VCaP (cell line): Measurements from ENCODE around the gene HCK.

Source experiments
- H3K27ac ChIP-seq: fragments of 450-650 bp; 2 replicates; pipeline ENCODE4 v1.5.1; 2017
- TF ChIP-seq, protein P1 (sequence below): fragments of 450-650 bp; conservative IDR thresholded peaks from 2 replicates; pipeline ENCODE4 v1.5.1; 2017; ENCODE audit warnings: mild to moderate bottlenecking, moderate library complexity

HCK gene

DNA sequence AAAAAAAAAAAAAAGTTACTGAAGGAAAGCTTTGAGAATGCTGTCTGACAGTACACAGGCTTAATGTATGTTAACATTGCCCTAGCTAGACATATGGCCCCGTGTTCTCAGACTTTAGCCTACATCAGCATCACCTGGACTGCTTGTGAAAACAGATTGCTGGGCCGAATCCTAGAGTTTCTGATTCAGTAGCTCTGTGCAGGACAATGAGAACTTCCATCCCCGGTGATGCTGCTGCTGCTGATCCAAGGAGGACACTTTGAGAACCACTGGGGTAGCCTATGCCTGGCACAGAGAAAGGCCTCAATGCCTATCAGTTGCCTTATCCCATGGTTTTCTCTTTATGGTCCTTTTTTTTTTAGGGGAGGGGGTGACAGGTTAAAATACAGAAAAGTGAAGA lies 1.6 kb downstream of the HCK start:
- no peak overlapping the region for H3K27ac ChIP-seq
- TF ChIP-seq, protein P1, sequence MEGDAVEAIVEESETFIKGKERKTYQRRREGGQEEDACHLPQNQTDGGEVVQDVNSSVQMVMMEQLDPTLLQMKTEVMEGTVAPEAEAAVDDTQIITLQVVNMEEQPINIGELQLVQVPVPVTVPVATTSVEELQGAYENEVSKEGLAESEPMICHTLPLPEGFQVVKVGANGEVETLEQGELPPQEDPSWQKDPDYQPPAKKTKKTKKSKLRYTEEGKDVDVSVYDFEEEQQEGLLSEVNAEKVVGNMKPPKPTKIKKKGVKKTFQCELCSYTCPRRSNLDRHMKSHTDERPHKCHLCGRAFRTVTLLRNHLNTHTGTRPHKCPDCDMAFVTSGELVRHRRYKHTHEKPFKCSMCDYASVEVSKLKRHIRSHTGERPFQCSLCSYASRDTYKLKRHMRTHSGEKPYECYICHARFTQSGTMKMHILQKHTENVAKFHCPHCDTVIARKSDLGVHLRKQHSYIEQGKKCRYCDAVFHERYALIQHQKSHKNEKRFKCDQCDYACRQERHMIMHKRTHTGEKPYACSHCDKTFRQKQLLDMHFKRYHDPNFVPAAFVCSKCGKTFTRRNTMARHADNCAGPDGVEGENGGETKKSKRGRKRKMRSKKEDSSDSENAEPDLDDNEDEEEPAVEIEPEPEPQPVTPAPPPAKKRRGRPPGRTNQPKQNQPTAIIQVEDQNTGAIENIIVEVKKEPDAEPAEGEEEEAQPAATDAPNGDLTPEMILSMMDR = no peak

DNA sequence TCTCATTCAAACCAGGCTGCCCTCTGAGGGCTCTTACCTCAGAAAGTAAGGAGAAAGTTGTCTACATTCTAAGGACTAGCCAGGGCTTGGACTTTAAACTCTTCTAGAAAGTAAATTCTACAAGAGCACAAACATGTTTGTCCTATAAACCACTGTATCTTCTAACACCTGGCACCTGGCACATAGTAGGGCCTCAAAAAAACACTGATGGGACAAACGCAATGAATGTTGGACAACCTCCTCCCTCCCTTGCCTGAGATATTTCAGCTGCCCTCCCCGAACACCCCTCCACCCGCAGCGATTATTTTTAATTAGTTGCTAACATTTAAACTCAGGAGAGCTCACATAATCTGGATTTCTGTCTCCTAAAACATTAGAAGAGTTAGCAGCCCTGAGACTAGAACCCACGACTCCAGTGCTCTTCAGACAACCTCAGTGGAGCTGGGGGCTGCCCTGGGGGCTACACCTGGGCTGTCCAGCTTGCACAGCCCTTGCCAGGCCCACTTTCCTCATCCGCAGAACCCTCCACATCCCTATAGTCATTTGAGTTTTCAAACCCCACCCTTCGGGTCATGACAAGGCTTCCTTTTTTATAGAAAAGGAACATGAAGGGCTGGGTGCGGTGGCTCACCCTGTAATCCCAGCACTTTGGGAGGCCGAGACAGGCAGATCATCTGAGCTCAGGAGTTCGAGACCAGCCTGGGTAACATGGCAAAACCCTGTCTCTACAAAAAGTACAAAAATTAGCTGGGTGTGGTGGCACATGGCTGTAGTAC lies 4.9 kb downstream of the HCK start:
- no peak overlapping the region for H3K27ac ChIP-seq
- TF ChIP-seq, protein P1 = no peak

DNA sequence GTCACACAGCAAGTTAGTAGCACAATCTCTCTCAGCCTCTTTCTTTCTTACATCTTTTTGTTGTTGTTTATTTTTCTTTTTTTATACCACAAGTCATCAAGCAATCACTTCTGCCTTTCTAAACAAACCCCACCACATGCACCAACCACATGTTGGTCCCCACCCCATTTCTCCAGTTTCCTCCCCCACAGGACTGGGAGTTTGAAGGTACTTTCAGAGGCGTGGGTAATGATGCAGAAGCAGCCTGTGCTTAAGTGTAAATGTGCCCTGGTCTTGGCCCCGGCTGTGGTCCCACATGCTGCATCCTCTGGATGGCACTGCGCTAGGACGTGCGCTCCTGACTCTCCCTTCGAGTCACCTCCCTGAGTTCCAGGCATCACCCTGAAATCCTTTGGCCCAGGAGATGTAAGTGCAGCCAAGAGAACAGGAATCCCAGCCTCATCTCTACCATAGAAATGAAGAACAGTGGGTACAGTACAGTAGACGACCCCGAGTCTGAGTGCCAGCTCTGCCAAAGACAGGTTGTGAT lies 5.7 kb downstream of the HCK start:
- TF ChIP-seq, protein P1 = no peak
- no peak overlapping the region for H3K27ac ChIP-seq

DNA sequence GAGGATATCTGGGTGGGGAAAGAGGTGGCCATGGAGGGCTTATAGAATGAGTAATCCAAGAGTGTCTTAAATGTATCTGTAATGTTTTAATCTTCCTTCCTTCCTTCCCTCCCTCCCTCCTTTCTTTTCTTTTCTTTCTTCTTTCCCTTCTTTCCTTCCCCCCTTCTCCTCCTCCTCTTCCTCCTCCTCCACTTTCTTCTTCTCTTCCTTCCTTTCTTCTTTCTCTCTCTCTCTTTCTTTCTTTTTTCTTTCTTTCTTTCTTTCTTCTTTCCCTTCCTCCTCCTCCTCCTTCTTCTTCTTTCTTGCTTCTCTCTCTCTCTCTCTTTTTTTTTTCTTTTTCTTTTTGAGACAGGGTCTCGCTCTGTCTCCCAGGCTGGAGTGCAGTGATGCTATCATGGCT lies 7.1 kb downstream of the HCK start:
- TF ChIP-seq, protein P1 = no peak
- H3K27ac ChIP-seq = no peak overlapping the region

DNA sequence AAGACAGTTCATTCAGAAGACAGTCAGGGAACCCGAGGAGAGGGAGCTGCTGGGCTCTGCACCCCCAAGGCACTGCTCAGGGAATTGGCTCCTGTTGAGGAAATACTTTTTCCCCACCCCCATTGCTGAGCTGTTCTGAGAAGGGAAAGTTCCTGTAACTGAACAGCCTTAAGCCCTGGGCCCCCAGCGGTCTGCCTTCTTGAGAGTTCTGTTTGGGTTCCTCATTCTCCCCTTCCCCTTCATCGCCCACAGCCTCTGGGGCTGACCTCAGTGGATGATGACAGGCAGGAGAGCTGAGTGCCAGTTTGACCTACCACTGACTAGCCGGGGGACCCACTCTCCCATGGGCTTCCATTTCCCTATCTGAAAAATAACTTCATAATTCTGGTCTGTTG lies 10.7 kb downstream of the HCK start:
- TF ChIP-seq, protein P1 = no peak
- no peak overlapping the region for H3K27ac ChIP-seq

DNA sequence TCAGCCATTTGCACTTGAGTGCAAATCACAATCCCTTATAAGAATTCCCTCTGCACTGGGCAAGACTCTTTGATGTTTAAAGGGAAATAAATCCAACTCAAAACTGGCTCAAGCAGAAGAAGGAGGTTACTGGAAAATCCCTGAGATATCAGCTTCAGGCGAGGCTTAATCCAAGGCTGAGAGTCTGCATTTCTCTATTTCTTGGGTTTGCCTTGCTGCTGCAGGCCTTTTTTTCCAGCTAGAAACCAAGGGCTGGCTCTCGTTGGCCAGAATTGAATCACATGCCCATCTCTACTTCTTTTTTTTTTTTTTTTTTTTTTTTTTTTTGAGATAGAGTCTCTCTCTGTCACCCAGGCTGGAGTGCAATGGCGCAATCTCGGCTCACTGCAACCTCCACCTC lies 11.7 kb downstream of the HCK start:
- no peak overlapping the region for H3K27ac ChIP-seq
- TF ChIP-seq, protein P1 = no peak

DNA sequence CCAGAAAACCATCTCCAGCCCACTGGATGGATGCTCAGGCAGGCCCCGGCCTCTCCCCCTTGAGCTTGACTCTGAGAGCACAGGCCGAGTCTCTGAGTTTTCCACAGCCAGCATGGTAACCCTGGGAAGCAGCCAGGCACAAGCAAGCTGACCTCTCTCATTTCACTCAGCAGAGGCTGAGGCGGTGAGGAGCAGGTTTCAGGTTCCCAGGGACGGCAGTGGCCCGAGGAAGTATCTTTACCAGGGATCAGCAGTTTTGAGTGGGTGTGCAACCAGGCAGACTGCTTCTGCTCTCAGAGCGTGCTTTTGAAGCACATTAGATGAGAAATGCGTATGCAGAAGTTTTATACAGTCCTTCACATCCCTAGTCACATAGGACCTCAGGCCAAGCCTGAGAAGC lies 12.6 kb downstream of the HCK start:
- H3K27ac ChIP-seq = no peak overlapping the region
- TF ChIP-seq, protein P1 = no peak
